Mesenchymal stem cell (in vitro differentiated cells and primary cell): ENCODE measurements around the gene ADORA2A.

Source experiments
- DNase-seq: peaks from one replicate; pipeline ENCODE4 v3.0.0-alpha.2; 2013
- H2AFZ ChIP-seq: one replicate; pipeline ENCODE4 v1.6.1; 2013; ENCODE audit warnings: low read depth, mild to moderate bottlenecking, control low read depth, inconsistent platforms, low read length, moderate library complexity
- H2AK5ac ChIP-seq: 2 replicates; pipeline ENCODE4 v1.6.1; 2013; ENCODE audit warnings: low read length, moderate library complexity, mild to moderate bottlenecking, inconsistent platforms; ENCODE audit not compliant: severe bottlenecking
- H2BK120ac ChIP-seq: one replicate; pipeline ENCODE4 v1.6.1; 2013; ENCODE audit warnings: low read depth, mild to moderate bottlenecking, inconsistent platforms, low read length, moderate library complexity
- H2BK12ac ChIP-seq, 2 experiments: one replicate each; pipeline ENCODE4 v1.6.1; 2013; ENCODE audit warnings: inconsistent platforms in 2 of 2, low read length in 2 of 2, mild to moderate bottlenecking in 2 of 2, moderate library complexity in 2 of 2, control low read depth in 1 of 2
- H2BK15ac ChIP-seq: one replicate; pipeline ENCODE4 v1.6.1; 2013; ENCODE audit warnings: mild to moderate bottlenecking, low read depth, inconsistent platforms; ENCODE audit not compliant: poor library complexity, severe bottlenecking
- H2BK5ac ChIP-seq: 2 replicates; pipeline ENCODE4 v1.6.1; 2013; ENCODE audit warnings: low read depth, mild to moderate bottlenecking, low read length, control low read depth, inconsistent platforms; ENCODE audit not compliant: poor library complexity, severe bottlenecking
- H3K14ac ChIP-seq, 2 experiments: one replicate each; pipeline ENCODE4 v1.6.1; 2013; ENCODE audit warnings: inconsistent platforms in 2 of 2, low read length in 2 of 2, control low read depth in 1 of 2, mild to moderate bottlenecking in 1 of 2, moderate library complexity in 1 of 2
- H3K18ac ChIP-seq, 2 experiments: one replicate each; pipeline ENCODE4 v1.6.1; 2013; ENCODE audit warnings: inconsistent platforms in 2 of 2, low read length in 2 of 2, control low read depth in 1 of 2, low read depth in 1 of 2, mild to moderate bottlenecking in 1 of 2
- H3K23ac ChIP-seq, 2 experiments: one replicate each; pipeline ENCODE4 v1.6.1; 2013; ENCODE audit warnings: inconsistent platforms in 2 of 2, low read length in 2 of 2, mild to moderate bottlenecking in 2 of 2, moderate library complexity in 2 of 2, control low read depth in 1 of 2
- H3K27ac ChIP-seq: 2 replicates; pipeline ENCODE4 v1.5.1; 2013; ENCODE audit warnings: mild to moderate bottlenecking, moderate library complexity, low read length, control low read depth, inconsistent platforms; ENCODE audit not compliant: poor library complexity, severe bottlenecking
- H3K27me3 ChIP-seq, 2 experiments: 2 replicates each; pipeline versions ENCODE4 v1.6.1 to v1.7.0; 2013; ENCODE audit warnings: low read length in 2 of 2, mild to moderate bottlenecking in 2 of 2, moderate library complexity in 2 of 2, control low read depth in 1 of 2, inconsistent platforms in 1 of 2; ENCODE audit not compliant: control insufficient read depth in 1 of 2, insufficient read depth in 1 of 2
- H3K36me3 ChIP-seq, 2 experiments: 2 replicates each; pipeline versions ENCODE4 v1.6.1 to v1.7.0; 2013; ENCODE audit warnings: low read length in 2 of 2, control low read depth in 1 of 2, inconsistent platforms in 1 of 2, low read depth in 1 of 2, mild to moderate bottlenecking in 1 of 2; ENCODE audit not compliant: insufficient read depth in 2 of 2, control insufficient read depth in 1 of 2
- H3K4ac ChIP-seq, 2 experiments: one replicate each; pipeline ENCODE4 v1.6.1; 2013; ENCODE audit warnings: inconsistent platforms in 2 of 2, low read length in 2 of 2, mild to moderate bottlenecking in 2 of 2, moderate library complexity in 2 of 2, control low read depth in 1 of 2, low read depth in 1 of 2
- H3K4me1 ChIP-seq: 2 replicates; pipeline ENCODE4 v1.6.1; 2013; ENCODE audit warnings: low read depth, low read length, control low read depth; ENCODE audit not compliant: control insufficient read depth, insufficient read depth
- H3K4me2 ChIP-seq: 2 replicates; pipeline ENCODE4 v1.6.1; 2013; ENCODE audit warnings: low read length, mild to moderate bottlenecking, inconsistent platforms; ENCODE audit not compliant: poor library complexity, severe bottlenecking
- H3K4me3 ChIP-seq, 2 experiments: 2 replicates each; pipeline versions ENCODE4 v1.5.1 to v1.7.0; 2013; ENCODE audit warnings: low read length in 2 of 2, mild to moderate bottlenecking in 2 of 2, control low read depth in 1 of 2, low read depth in 1 of 2; ENCODE audit not compliant: insufficient read depth in 1 of 2
- H3K79me1 ChIP-seq: replicated peaks from 2 replicates; pipeline ENCODE4 v1.6.1; 2013; ENCODE audit warnings: mild to moderate bottlenecking, control low read depth, low read length, inconsistent platforms; ENCODE audit not compliant: poor library complexity, severe bottlenecking
- H3K9ac ChIP-seq: 2 replicates; pipeline ENCODE4 v1.7.0; 2013; ENCODE audit warnings: mild to moderate bottlenecking, low read length, moderate library complexity
- H3K9me3 ChIP-seq: 2 replicates; pipeline ENCODE4 v1.7.0; 2013; ENCODE audit warnings: mild to moderate bottlenecking, low read length; ENCODE audit not compliant: control insufficient read depth
- H4K8ac ChIP-seq: one replicate; pipeline ENCODE4 v1.6.1; 2013; ENCODE audit warnings: inconsistent platforms, mild to moderate bottlenecking, low read length, moderate library complexity
- H4K91ac ChIP-seq: one replicate; pipeline ENCODE4 v1.6.1; 2013; ENCODE audit warnings: mild to moderate bottlenecking, low read length, inconsistent platforms
- WGBS: methylation state at CpG from one replicate; pipeline ENCODE4 v1.1.7; 2013; ENCODE audit warnings: mixed read lengths; 5-methylcytosine and 5-hydroxymethylcytosine counted together

Gene ADORA2A

DNA sequence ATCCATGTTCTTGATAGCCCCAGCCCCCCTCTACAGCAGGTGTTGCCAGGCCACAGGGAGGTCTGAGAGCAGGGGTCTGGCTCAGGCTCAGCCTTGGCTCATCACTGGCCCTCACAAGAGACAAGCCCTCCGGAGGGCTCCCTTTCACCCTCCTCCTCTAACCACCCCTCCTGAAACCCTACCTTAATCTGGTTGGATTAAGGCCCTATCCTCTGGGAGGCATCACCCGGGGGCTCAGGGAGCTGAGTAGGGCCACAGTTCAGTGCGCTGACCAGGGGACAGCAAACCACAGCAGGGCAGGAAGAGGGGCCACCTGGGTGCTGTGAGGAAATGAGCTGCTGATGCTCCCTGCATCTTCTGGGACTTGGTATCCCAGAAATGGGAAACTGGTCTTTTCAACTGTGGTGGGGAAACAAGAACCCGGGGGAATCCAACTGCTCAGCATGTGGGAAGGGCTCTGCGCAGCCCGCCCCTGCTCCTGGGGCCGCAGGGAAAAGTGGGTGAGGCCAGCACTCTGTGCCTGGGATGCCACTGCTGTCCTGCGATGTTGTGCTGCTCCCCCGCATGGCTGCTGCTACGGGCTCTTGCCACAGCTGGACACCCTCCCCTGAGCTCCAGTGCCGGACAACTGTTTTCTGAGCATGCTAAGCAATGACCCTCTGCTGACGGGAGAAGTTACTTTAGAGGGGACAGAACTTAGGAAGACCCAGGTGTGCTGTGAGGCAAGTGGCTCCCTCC, 17.5 kb downstream of the ADORA2A start:
- Histone ChIP-seq H2BK5ac (no peak overlapping the region), H2BK12ac (no peak overlapping the region), H3K36me3 (no peaks in the 10 kb centered on the region), H2BK15ac (no peak overlapping the region), H2BK120ac (no peak overlapping the region), H3K9me3 (no peaks in the 10 kb centered on the region), H3K27ac (no peak overlapping the region), H3K14ac (peak overlapping the region in 1 of 2 experiments; percentile 26), H3K27me3 (no peaks in the 10 kb centered on the region), H3K79me1 (no peaks in the 10 kb centered on the region), H3K4me1 (peaks cover 10% of the 10 kb centered on the region), H3K23ac (peak overlapping the region in 1 of 2 experiments; percentile 15), H2AK5ac (no peak overlapping the region), H3K4me2 (no peak overlapping the region), H3K4me3 (no peak overlapping the region), H4K91ac (no peak overlapping the region), H4K8ac (no peak overlapping the region), H3K18ac (no peak overlapping the region), H2AFZ (no peak overlapping the region), H3K4ac (no peak overlapping the region), H3K9ac (no peak overlapping the region)
- no peak for DNase-seq
- WGBS, result 76% methylated on average over 11 of the region's 12 CpGs

DNA sequence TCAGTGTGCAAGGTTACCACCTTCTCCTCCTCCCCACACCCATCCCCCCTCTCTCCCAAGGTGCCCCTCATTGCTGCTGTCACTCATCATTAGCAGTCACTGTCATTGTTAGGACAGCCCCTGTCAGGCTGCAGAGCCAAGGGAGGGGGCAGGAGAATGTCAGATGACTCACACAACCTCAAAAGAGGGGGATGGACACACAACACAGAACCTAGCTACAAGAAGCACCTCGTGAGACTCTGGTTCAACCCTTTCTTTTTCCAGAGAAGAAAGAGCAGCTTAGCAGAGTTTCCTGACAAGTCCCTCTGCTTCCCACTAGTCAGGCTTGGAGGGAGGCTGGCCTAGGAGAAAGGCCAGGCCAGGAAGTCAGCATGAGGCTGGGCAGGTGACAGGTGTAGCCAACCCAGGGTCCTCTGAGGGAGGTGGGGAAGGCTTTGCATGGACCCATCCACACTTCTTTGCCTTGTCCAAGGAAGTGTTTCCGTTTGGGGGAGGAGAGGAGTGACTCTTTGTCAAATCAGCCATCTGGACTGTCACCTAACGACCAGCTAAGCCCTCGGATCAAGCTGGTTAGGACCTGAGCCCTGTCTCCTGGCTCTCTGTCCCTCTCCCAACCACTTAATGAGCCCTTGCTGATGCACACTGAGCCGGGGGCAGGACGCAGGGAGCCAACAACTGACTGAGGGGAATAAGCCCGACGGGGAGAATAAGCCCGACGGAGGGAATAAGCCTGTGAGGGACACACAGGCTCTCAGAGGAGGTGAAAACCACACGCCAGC, 18.3 kb downstream of the ADORA2A start:
- H2AFZ ChIP-seq, result no peak overlapping the region
- no peak overlapping the region for H4K91ac ChIP-seq
- 64% methylated on average over 11 of the region's 11 CpGs for WGBS
- H3K27me3 ChIP-seq, result no peaks in the 10 kb centered on the region
- no peak overlapping the region for H3K4me3 ChIP-seq
- H3K27ac ChIP-seq, result no peak overlapping the region
- no peak overlapping the region for H2BK12ac ChIP-seq
- no peak overlapping the region for H2BK120ac ChIP-seq
- H2BK15ac ChIP-seq, result no peak overlapping the region
- H2AK5ac ChIP-seq, result no peak overlapping the region
- no peak overlapping the region for H3K9ac ChIP-seq
- H3K14ac ChIP-seq, result peak overlapping the region in 1 of 2 experiments; percentile 26
- peaks cover 10% of the 10 kb centered on the region for H3K4me1 ChIP-seq
- H3K79me1 ChIP-seq, result no peaks in the 10 kb centered on the region
- H3K18ac ChIP-seq, result peak overlapping the region in 1 of 2 experiments; percentile 11
- no peak overlapping the region for H3K23ac ChIP-seq
- no peak for DNase-seq
- peaks cover 4% of the 10 kb centered on the region for H3K9me3 ChIP-seq
- no peak overlapping the region for H3K4ac ChIP-seq
- no peak overlapping the region for H4K8ac ChIP-seq
- no peaks in the 10 kb centered on the region for H3K36me3 ChIP-seq
- H3K4me2 ChIP-seq, result no peak overlapping the region
- H2BK5ac ChIP-seq, result no peak overlapping the region

DNA sequence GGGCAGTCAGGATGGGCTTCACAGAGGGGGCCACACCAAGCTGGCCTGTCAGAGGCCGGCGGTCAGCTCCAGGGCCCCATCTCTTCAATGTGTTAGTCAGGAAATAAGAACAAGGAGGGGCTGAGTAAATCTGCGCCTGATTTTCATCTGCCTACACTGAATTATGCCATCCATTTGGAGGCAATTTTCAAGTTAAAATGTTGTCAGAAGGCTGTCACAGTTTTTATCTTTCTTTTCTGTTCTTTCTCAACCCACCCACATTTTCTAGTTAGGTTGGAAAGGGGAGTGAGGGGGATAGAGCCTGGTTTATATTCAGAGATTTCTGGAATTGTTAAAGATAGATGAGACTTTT, 18.8 kb downstream of the ADORA2A start:
- H3K79me1 ChIP-seq, result no peaks in the 10 kb centered on the region
- no peak overlapping the region for H2AK5ac ChIP-seq
- no peak overlapping the region for H2BK15ac ChIP-seq
- H2BK5ac ChIP-seq, result no peak overlapping the region
- H4K8ac ChIP-seq, result no peak overlapping the region
- no peak overlapping the region for H3K23ac ChIP-seq
- no peak overlapping the region for H2BK120ac ChIP-seq
- 90% methylated on average over 3 of the region's 3 CpGs for WGBS
- no peak overlapping the region for H3K4me3 ChIP-seq
- H3K27me3 ChIP-seq, result no peaks in the 10 kb centered on the region
- peaks cover 10% of the 10 kb centered on the region for H3K4me1 ChIP-seq
- no peak overlapping the region for H3K9ac ChIP-seq
- no peak overlapping the region for H3K4me2 ChIP-seq
- no peak overlapping the region for H2AFZ ChIP-seq
- DNase-seq, result no peak
- no peak overlapping the region for H3K14ac ChIP-seq
- no peak overlapping the region for H3K18ac ChIP-seq
- no peaks in the 10 kb centered on the region for H3K36me3 ChIP-seq
- H4K91ac ChIP-seq, result no peak overlapping the region
- H2BK12ac ChIP-seq, result no peak overlapping the region
- no peak overlapping the region for H3K4ac ChIP-seq
- no peak overlapping the region for H3K27ac ChIP-seq
- peaks cover 8% of the 10 kb centered on the region for H3K9me3 ChIP-seq

DNA sequence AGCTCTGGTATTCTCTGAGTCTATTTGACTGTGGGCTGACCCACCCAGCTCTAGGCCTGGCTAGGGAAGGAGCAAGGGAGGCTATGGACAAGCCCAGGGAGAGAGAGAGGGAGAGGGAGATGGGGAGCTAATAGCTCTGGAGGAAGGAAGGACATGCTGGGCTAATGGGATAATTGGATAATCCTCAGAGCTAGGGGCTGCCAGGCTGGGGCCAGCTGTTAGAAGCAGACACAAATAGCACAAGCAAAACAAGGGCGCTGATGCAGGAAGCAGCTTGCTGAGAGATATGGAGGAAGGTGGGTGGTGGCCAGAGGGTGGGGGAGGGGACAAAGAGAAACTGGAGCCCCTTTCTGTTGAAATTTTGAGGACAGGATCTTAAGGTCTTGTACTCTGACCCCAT, 23.2 kb downstream of the ADORA2A start:
- Histone ChIP-seq H3K18ac (no peak overlapping the region), H2BK12ac (no peak overlapping the region), H3K14ac (no peak overlapping the region), H2BK5ac (no peak overlapping the region), H3K4ac (no peak overlapping the region), H3K27ac (no peak overlapping the region), H3K23ac (no peak overlapping the region), H3K36me3 (no peaks in the 10 kb centered on the region), H2BK15ac (no peak overlapping the region), H4K91ac (no peak overlapping the region), H2BK120ac (no peak overlapping the region), H3K4me1 (peaks cover 2% of the 10 kb centered on the region), H4K8ac (no peak overlapping the region), H3K9me3 (peaks cover 24% of the 10 kb centered on the region), H3K79me1 (no peaks in the 10 kb centered on the region), H3K9ac (no peak overlapping the region), H3K27me3 (no peaks in the 10 kb centered on the region), H2AFZ (no peak overlapping the region), H3K4me2 (no peak overlapping the region), H3K4me3 (no peak overlapping the region), H2AK5ac (no peak overlapping the region)
- DNase-seq, result no peak
- 30% methylated on average over 1 of the region's 1 CpG for WGBS
